Measurements from ENCODE around the gene DLX4. TPM values are rescaled to one million over a fixed set of nuclear protein-coding genes. Genes with fewer than 3 reads are reported as not detected.

Gene DLX4
- total and polyA plus RNA-seq, 9 donors, result 0.10 TPM; not detected in 8

GRCh38 chr17:49973271-49973615 lies 4.3 kb downstream of the DLX4 start:
- Histone ChIP-seq H3K27me3 (peaks cover 10% of the 10 kb centered on the region), H3K4me1 (ENCODE audit: insufficient read depth) (peaks cover 16% of the 10 kb centered on the region), H3K27ac (no peak overlapping the region), H3K4me3 (no peak overlapping the region), H3K36me3 (no peaks in the 10 kb centered on the region), H3K9me3 (no peaks in the 10 kb centered on the region)
- TF ChIP-seq EP300 (IDR thresholded peaks at IDR 0.05) (no peak), CTCF (IDR thresholded peaks at IDR 0.05) (no peak), POLR2A (IDR thresholded peaks at IDR 0.05) (no peak)
- intact Hi-C loops (cut with DNase I), result no loop called here
- whole genome bisulfite sequencing, 3 donors, result 22 to 35% (median 24%) methylated on average over 2 of the region's 2 CpGs
- DNase-seq, result no peak

GRCh38 chr17:49975531-49975930 lies 6.5 kb downstream of the DLX4 start:
- TF ChIP-seq CTCF (IDR thresholded peaks at IDR 0.05) (no peak), EP300 (IDR thresholded peaks at IDR 0.05) (no peak), POLR2A (IDR thresholded peaks at IDR 0.05) (no peak)
- H3K27ac ChIP-seq, result no peak overlapping the region
- no peaks in the 10 kb centered on the region for H3K27me3 ChIP-seq
- DNase-seq, result no peak
- intact Hi-C loops (cut with DNase I), result no loop called here
- no peaks in the 10 kb centered on the region for H3K9me3 ChIP-seq
- no peak overlapping the region for H3K4me3 ChIP-seq
- H3K4me1 ChIP-seq (ENCODE audit: insufficient read depth), result peaks cover 10% of the 10 kb centered on the region
- H3K36me3 ChIP-seq, result no peaks in the 10 kb centered on the region
- WGBS, 3 donors, result 84 to 94% (median 87%) methylated on average over 7 of the region's 7 CpGs

GRCh38 chr17:49976163-49976827 lies 7.3 kb downstream of the DLX4 start:
- no peaks in the 10 kb centered on the region for H3K27me3 ChIP-seq
- no peak for TF ChIP-seq EP300 (IDR thresholded peaks at IDR 0.05)
- TF ChIP-seq POLR2A (IDR thresholded peaks at IDR 0.05), result no peak
- TF ChIP-seq CTCF (IDR thresholded peaks at IDR 0.05), result no peak
- H3K27ac ChIP-seq, result no peak overlapping the region
- WGBS, 3 donors, result 78 to 86% (median 84%) methylated on average over 5 of the region's 5 CpGs
- H3K4me3 ChIP-seq, result no peak overlapping the region
- peaks cover 10% of the 10 kb centered on the region for H3K4me1 ChIP-seq (ENCODE audit: insufficient read depth)
- H3K36me3 ChIP-seq, result no peaks in the 10 kb centered on the region
- intact Hi-C loops (cut with DNase I), result no loop called here
- DNase-seq, result no peak
- H3K9me3 ChIP-seq, result no peaks in the 10 kb centered on the region

- Histone ChIP-seq H3K36me3 (no peaks in the 10 kb centered on the region), H3K4me1 (ENCODE audit: insufficient read depth) (peaks cover 8% of the 10 kb centered on the region), H3K9me3 (no peaks in the 10 kb centered on the region), H3K27me3 (no peaks in the 10 kb centered on the region), H3K27ac (no peak overlapping the region), H3K4me3 (no peak overlapping the region)
- WGBS, 3 donors, result 70 to 71% (median 71%) methylated on average over 4 of the region's 4 CpGs
- DNase-seq, result no peak
- TF ChIP-seq CTCF (IDR thresholded peaks at IDR 0.05), result no peak
- intact Hi-C loops (cut with DNase I), result no loop called here
Observed at GRCh38 chr17:49976828-49977202, 7.8 kb downstream of the DLX4 start.
